OCI-LY7 (cell line): Measurements from ENCODE around the gene IL17D. TPM values are rescaled to one million over a fixed set of nuclear protein-coding genes. Genes with fewer than 3 reads are reported as not detected.

Experiments
- BruUV-seq: library from RNA; stranded (reverse); fragments of 400-500 nt; replicated peaks from 2 replicates; lab custom pipeline; 2021; lab: Mats Ljungman, UMichigan
- CTCF ChIA-PET: fragments of 300-600 bp; sonication (Branson Sonifier 250); formaldehyde crosslinking; loops from one replicate; lab custom pipeline; 2022; ENCODE audit warnings: antibody characterized with exemption; ENCODE audit not compliant: unreplicated experiment; lab: Charles Lee
- POLR2A ChIA-PET: fragments of 300-600 bp; sonication (Branson Sonifier 250); formaldehyde crosslinking; loops from one replicate; lab custom pipeline; 2022; ENCODE audit warnings: antibody characterized with exemption; lab: Charles Lee
- DNase-seq: peaks from one replicate; pipeline ENCODE4 v3.0.0-alpha.2; 2015; ENCODE audit warnings: low spot score
- H2AFZ ChIP-seq: fragments of 200-600 bp; sonication (generic), shearing (Covaris generic); 2 replicates; pipeline ENCODE4 v1.6.1; 2014; ENCODE audit warnings: mild to moderate bottlenecking, antibody characterized with exemption, low read length, moderate library complexity
- H3K27ac ChIP-seq: fragments of 200-600 bp; sonication (generic); 2 replicates; pipeline ENCODE4 v1.5.1; 2014; ENCODE audit warnings: mixed run types, low read depth, mild to moderate bottlenecking, moderate library complexity, low read length, inconsistent platforms; ENCODE audit not compliant: poor library complexity, severe bottlenecking
- H3K36me3 ChIP-seq: fragments of 200-600 bp; sonication (generic); 2 replicates; pipeline ENCODE4 v1.6.1; 2014; ENCODE audit warnings: mild to moderate bottlenecking, antibody characterized with exemption, low read length, moderate library complexity, mixed read lengths; ENCODE audit not compliant: insufficient read depth
- H3K4me1 ChIP-seq: fragments of 200-600 bp; sonication (generic); 2 replicates; pipeline ENCODE4 v1.5.1; 2014; ENCODE audit warnings: mild to moderate bottlenecking, low read length; ENCODE audit not compliant: insufficient read depth, poor library complexity, severe bottlenecking
- H3K4me2 ChIP-seq: fragments of 200-600 bp; sonication (generic); 2 replicates; pipeline ENCODE4 v1.6.1; 2014; ENCODE audit warnings: mild to moderate bottlenecking, low read length
- H3K4me3 ChIP-seq: fragments of 200-600 bp; sonication (generic); 2 replicates; pipeline ENCODE4 v1.5.1; 2014; ENCODE audit warnings: mild to moderate bottlenecking, low read depth, low read length; ENCODE audit not compliant: poor library complexity, severe bottlenecking
- H3K79me2 ChIP-seq: fragments of 200-600 bp; sonication (generic); 2 replicates; pipeline ENCODE4 v1.6.1; 2016; ENCODE audit warnings: low read depth, mild to moderate bottlenecking, low read length, moderate library complexity, mixed read lengths; ENCODE audit not compliant: insufficient read depth
- H3K9me2 ChIP-seq: fragments of 200-600 bp; sonication (generic); 2 replicates; pipeline ENCODE4 v1.6.1; 2016; ENCODE audit warnings: mild to moderate bottlenecking, low read length, mixed read lengths; ENCODE audit not compliant: insufficient read depth
- H3K9me3 ChIP-seq: fragments of 200-600 bp; sonication (generic); 2 replicates; pipeline ENCODE4 v1.6.1; 2014; ENCODE audit warnings: mild to moderate bottlenecking, mixed run types, low read length, mixed read lengths
- H4K20me1 ChIP-seq: fragments of 200-600 bp; sonication (generic); 2 replicates; pipeline ENCODE4 v1.6.1; 2014; ENCODE audit warnings: mild to moderate bottlenecking, antibody characterized with exemption, low read length, moderate library complexity, mixed read lengths; ENCODE audit not compliant: insufficient read depth
- CTCF ChIP-seq: fragments of 200-600 bp; sonication (generic); conservative IDR thresholded peaks from 2 replicates; pipeline ENCODE4 v1.5.1; 2014; ENCODE audit warnings: mild to moderate bottlenecking, antibody characterized with exemption, low read length, moderate library complexity, mixed read lengths
- EZH2phosphoT487 ChIP-seq: fragments of 200-600 bp; sonication (generic); IDR thresholded peaks from 2 replicates; pipeline ENCODE4 v1.6.1; 2018; ENCODE audit warnings: low read depth, borderline replicate concordance, mild to moderate bottlenecking, mixed run types, antibody characterized with exemption, low read length, moderate library complexity, mixed read lengths
- intact Hi-C: fragments of 100-400 bp; cut with micrococcal nuclease; formaldehyde crosslinking; loops from one replicate; pipeline ENCODE4 v1.10.0; 2022; ENCODE audit not compliant: unreplicated experiment
- total RNA-seq, 2 experiments: library from RNA; depleted of rRNA in 1 of 2; stranded (reverse); fragments of >200 nt in 1 of 2; shearing (Covaris generic) in 1 of 2; gene quantifications; 2 replicates each; pipeline ENCODE4 v1.2.3, GENCODE V29; 2014 to 2022

IL17D gene
- total RNA-seq, 2 experiments from 2014 or later = 0.51 to 1.1 TPM

- Histone ChIP-seq H3K36me3 (no peaks in the 10 kb centered on the region), H3K4me3 (no peak overlapping the region), H3K9me2 (no peaks in the 10 kb centered on the region), H4K20me1 (no peaks in the 10 kb centered on the region), H3K79me2 (no peaks in the 10 kb centered on the region), H3K4me1 (no peaks in the 10 kb centered on the region), H3K4me2 (no peak overlapping the region), H2AFZ (no peak overlapping the region), H3K27ac (no peak overlapping the region), H3K9me3 (no peaks in the 10 kb centered on the region)
- no peak for TF ChIP-seq CTCF
- no peak for TF ChIP-seq EZH2phosphoT487
- ChIA-PET POLR2A (no interaction called here), CTCF (no interaction called here)
- no TSS peak for BruUV-seq
- intact Hi-C loops = no loop called here
- DNase-seq = no peak
Observed at GRCh38 chr13:20682061-20682460, 21.4 kb upstream of the IL17D start.

GRCh38 chr13:20684041-20684440, 19.5 kb upstream of the IL17D start:
- H3K4me2 ChIP-seq = no peak overlapping the region
- BruUV-seq = no TSS peak
- H3K27ac ChIP-seq = no peak overlapping the region
- ChIA-PET CTCF (no interaction called here), POLR2A (no interaction called here)
- H4K20me1 ChIP-seq = no peaks in the 10 kb centered on the region
- no peak overlapping the region for H3K4me3 ChIP-seq
- H3K79me2 ChIP-seq = no peaks in the 10 kb centered on the region
- no peaks in the 10 kb centered on the region for H3K9me2 ChIP-seq
- no peak overlapping the region for H2AFZ ChIP-seq
- no peaks in the 10 kb centered on the region for H3K4me1 ChIP-seq
- DNase-seq = no peak
- no peaks in the 10 kb centered on the region for H3K36me3 ChIP-seq
- no peaks in the 10 kb centered on the region for H3K9me3 ChIP-seq
- intact Hi-C loops = no loop called here
- TF ChIP-seq EZH2phosphoT487 (no peak), CTCF (no peak)

- H3K79me2 ChIP-seq = no peaks in the 10 kb centered on the region
- H3K27ac ChIP-seq = no peak overlapping the region
- no peak overlapping the region for H2AFZ ChIP-seq
- no peaks in the 10 kb centered on the region for H4K20me1 ChIP-seq
- no peaks in the 10 kb centered on the region for H3K36me3 ChIP-seq
- no peaks in the 10 kb centered on the region for H3K9me3 ChIP-seq
- no TSS peak for BruUV-seq
- no peaks in the 10 kb centered on the region for H3K4me1 ChIP-seq
- intact Hi-C loops = no loop called here
- no peaks in the 10 kb centered on the region for H3K9me2 ChIP-seq
- POLR2A ChIA-PET = no interaction called here
- no peak for DNase-seq
- H3K4me3 ChIP-seq = no peak overlapping the region
- H3K4me2 ChIP-seq = no peak overlapping the region
- TF ChIP-seq EZH2phosphoT487 = no peak
- TF ChIP-seq CTCF = no peak
- CTCF ChIA-PET = no interaction called here
Observed at GRCh38 chr13:20684546-20684945, 19.0 kb upstream of the IL17D start.
